IPS-20b (cell line): ENCODE measurements around the gene MBTPS1.

Experiments
- H3K27ac ChIP-seq: one replicate; pipeline ENCODE4 v1.5.1; 2013; ENCODE audit warnings: low read length
- H3K27me3 ChIP-seq: 2 replicates; pipeline ENCODE4 v1.6.1; 2013; ENCODE audit warnings: mild to moderate bottlenecking, low read length, inconsistent platforms; ENCODE audit not compliant: insufficient read depth
- H3K36me3 ChIP-seq: 2 replicates; pipeline ENCODE4 v1.6.1; 2013; ENCODE audit warnings: low read depth, mild to moderate bottlenecking, inconsistent platforms, low read length, moderate library complexity; ENCODE audit not compliant: insufficient read depth
- H3K4me1 ChIP-seq: 2 replicates; pipeline ENCODE4 v1.6.1; 2013; ENCODE audit warnings: mild to moderate bottlenecking, control low read depth, inconsistent platforms, low read length, moderate library complexity; ENCODE audit not compliant: insufficient read depth
- H3K4me3 ChIP-seq: 2 replicates; pipeline ENCODE4 v1.5.1; 2013; ENCODE audit warnings: mild to moderate bottlenecking, low read length, inconsistent platforms
- H3K9ac ChIP-seq: 2 replicates; pipeline ENCODE4 v1.6.1; 2013; ENCODE audit warnings: low read depth, mild to moderate bottlenecking, inconsistent platforms, low read length, moderate library complexity
- H3K9me3 ChIP-seq: 2 replicates; pipeline ENCODE4 v1.6.1; 2013; ENCODE audit warnings: mild to moderate bottlenecking, low read depth, low read length, inconsistent platforms; ENCODE audit not compliant: insufficient read depth

Gene MBTPS1

DNA sequence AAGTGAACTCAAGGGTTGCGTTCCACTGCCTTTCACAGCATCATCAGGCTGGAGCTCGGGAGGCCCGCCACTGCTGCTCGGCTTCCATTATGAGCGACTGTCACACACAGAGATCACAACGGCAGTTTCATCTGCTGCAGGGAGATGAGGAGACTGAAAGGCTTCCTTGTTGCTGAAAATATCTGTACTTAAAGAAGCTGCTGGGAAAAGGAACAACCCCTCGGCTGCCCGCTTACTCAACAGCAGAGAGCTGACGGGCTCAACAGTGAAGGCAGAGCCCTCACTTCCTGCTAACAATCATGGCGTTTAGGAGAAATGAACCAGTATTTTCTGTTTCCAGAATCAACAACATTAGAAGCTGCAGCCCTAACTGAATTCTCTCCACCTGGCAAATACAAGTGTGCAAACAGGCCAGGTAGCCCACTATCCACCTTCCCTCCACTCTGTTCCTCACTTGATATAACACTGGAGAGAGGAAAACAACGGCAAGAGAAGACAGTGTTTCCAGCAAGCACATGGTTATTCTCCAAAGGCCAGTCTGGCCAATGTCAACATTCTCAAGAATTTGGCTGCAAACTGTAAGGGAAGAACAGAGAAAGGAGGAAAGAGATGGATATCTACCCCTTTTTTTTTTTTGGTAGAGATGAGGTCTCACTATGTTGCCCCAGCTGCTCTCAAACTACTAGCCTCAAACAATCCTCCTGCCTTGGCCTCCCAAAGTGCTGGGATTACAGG is 33.7 kb downstream of the MBTPS1 start:
- no peak overlapping the region for H3K4me3 ChIP-seq
- no peaks in the 10 kb centered on the region for H3K9me3 ChIP-seq
- peaks cover 82% of the 10 kb centered on the region for H3K36me3 ChIP-seq
- no peaks in the 10 kb centered on the region for H3K4me1 ChIP-seq
- H3K27ac ChIP-seq = no peak overlapping the region
- H3K9ac ChIP-seq = no peak overlapping the region
- no peaks in the 10 kb centered on the region for H3K27me3 ChIP-seq

GRCh38 chr16:84082110-84082509 is 34.6 kb downstream of the MBTPS1 start:
- Histone ChIP-seq H3K27me3 (no peaks in the 10 kb centered on the region), H3K4me1 (no peaks in the 10 kb centered on the region), H3K36me3 (peaks cover 76% of the 10 kb centered on the region), H3K4me3 (no peak overlapping the region), H3K9ac (no peak overlapping the region), H3K27ac (no peak overlapping the region), H3K9me3 (no peaks in the 10 kb centered on the region)

- H3K9ac ChIP-seq = no peak overlapping the region
- H3K9me3 ChIP-seq = no peaks in the 10 kb centered on the region
- H3K4me3 ChIP-seq = no peak overlapping the region
- peaks cover 76% of the 10 kb centered on the region for H3K36me3 ChIP-seq
- no peak overlapping the region for H3K27ac ChIP-seq
- H3K27me3 ChIP-seq = no peaks in the 10 kb centered on the region
- no peaks in the 10 kb centered on the region for H3K4me1 ChIP-seq
Observed at GRCh38 chr16:84081446-84081989, 35.2 kb downstream of the MBTPS1 start.

GRCh38 chr16:84080813-84081212 is 35.9 kb downstream of the MBTPS1 start:
- H3K4me1 ChIP-seq = no peaks in the 10 kb centered on the region
- H3K36me3 ChIP-seq = peaks cover 72% of the 10 kb centered on the region
- H3K9ac ChIP-seq = no peak overlapping the region
- H3K9me3 ChIP-seq = no peaks in the 10 kb centered on the region
- no peak overlapping the region for H3K4me3 ChIP-seq
- no peaks in the 10 kb centered on the region for H3K27me3 ChIP-seq
- H3K27ac ChIP-seq = no peak overlapping the region

GRCh38 chr16:84080378-84080777 is 36.4 kb downstream of the MBTPS1 start:
- H3K36me3 ChIP-seq = peaks cover 76% of the 10 kb centered on the region
- no peaks in the 10 kb centered on the region for H3K4me1 ChIP-seq
- H3K4me3 ChIP-seq = no peak overlapping the region
- H3K9ac ChIP-seq = no peak overlapping the region
- H3K9me3 ChIP-seq = no peaks in the 10 kb centered on the region
- no peak overlapping the region for H3K27ac ChIP-seq
- H3K27me3 ChIP-seq = no peaks in the 10 kb centered on the region

DNA sequence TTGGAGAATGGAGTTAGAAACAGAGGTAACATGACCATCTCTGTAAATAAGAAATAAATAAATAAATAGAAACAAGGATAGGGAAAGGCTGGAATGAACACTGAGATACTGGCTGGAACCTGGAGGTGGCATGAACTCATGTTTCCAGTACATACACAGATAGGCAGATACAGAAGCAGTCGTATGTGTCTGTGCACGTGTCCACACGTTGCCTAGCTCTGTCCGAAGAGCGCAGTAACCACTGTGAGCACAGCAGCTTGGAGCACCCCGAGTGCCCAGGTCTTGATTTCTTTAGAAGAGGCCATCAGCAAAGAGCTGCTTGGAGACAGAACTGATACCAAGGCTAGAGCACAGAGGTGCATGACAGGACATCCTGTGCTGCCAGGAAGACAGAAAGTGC is 37.1 kb downstream of the MBTPS1 start:
- Histone ChIP-seq H3K4me3 (no peak overlapping the region), H3K4me1 (no peaks in the 10 kb centered on the region), H3K27ac (no peak overlapping the region), H3K9me3 (no peaks in the 10 kb centered on the region), H3K9ac (no peak overlapping the region), H3K27me3 (no peaks in the 10 kb centered on the region), H3K36me3 (peaks cover 82% of the 10 kb centered on the region)

DNA sequence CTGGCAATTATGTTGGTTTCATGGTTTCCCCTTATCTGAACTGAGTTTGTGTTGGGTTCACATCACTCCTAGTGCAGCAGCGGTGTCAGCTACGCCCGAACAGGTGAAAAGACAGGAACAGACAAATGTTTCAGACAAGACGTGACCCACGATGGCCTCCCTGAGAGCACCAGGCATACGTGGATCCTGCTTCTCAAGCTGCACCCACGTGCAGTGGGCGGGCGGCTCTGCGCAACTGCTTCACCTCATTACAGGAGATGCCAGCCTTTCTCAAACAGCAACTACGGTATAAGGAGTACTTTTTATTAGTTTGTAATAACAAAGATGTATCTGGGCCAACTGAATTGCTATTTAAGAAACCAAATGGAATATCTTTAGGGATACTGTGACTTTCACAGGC is 41.4 kb downstream of the MBTPS1 start:
- no peak overlapping the region for H3K4me3 ChIP-seq
- H3K9ac ChIP-seq = no peak overlapping the region
- peaks cover 78% of the 10 kb centered on the region for H3K36me3 ChIP-seq
- H3K4me1 ChIP-seq = no peaks in the 10 kb centered on the region
- H3K27ac ChIP-seq = no peak overlapping the region
- no peaks in the 10 kb centered on the region for H3K27me3 ChIP-seq
- H3K9me3 ChIP-seq = no peaks in the 10 kb centered on the region

- no peaks in the 10 kb centered on the region for H3K27me3 ChIP-seq
- H3K27ac ChIP-seq = no peak overlapping the region
- H3K9ac ChIP-seq = no peak overlapping the region
- no peak overlapping the region for H3K4me3 ChIP-seq
- H3K4me1 ChIP-seq = no peaks in the 10 kb centered on the region
- peaks cover 78% of the 10 kb centered on the region for H3K36me3 ChIP-seq
- no peaks in the 10 kb centered on the region for H3K9me3 ChIP-seq
Observed at GRCh38 chr16:84074721-84075120, 42.0 kb downstream of the MBTPS1 start.

GRCh38 chr16:84072014-84072413 is 44.7 kb downstream of the MBTPS1 start:
- no peaks in the 10 kb centered on the region for H3K4me1 ChIP-seq
- H3K36me3 ChIP-seq = peaks cover 90% of the 10 kb centered on the region
- H3K4me3 ChIP-seq = no peak overlapping the region
- no peak overlapping the region for H3K27ac ChIP-seq
- H3K9me3 ChIP-seq = no peaks in the 10 kb centered on the region
- H3K9ac ChIP-seq = no peak overlapping the region
- H3K27me3 ChIP-seq = no peaks in the 10 kb centered on the region

DNA sequence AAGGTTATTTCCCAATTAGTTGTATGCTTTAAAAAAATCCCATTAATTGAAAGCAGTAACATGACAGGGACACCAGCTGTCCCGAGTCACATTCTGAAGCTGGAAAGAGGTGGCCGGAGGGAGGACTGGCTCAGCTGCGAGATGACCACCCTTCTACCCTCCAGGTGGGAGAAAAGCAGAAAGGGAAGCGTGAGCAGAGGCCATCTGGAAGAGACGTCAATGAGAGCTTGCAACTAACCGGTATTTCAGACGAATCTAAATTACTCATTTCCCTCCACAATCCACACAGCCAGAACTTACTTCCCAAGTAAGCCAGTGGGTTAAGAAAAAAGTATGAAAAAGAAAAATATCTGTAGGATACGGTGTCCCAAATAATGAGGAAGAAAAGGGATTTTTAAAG is 45.6 kb downstream of the MBTPS1 start:
- H3K9me3 ChIP-seq = no peaks in the 10 kb centered on the region
- peaks cover 92% of the 10 kb centered on the region for H3K36me3 ChIP-seq
- no peak overlapping the region for H3K27ac ChIP-seq
- no peak overlapping the region for H3K4me3 ChIP-seq
- H3K4me1 ChIP-seq = no peaks in the 10 kb centered on the region
- no peaks in the 10 kb centered on the region for H3K27me3 ChIP-seq
- no peak overlapping the region for H3K9ac ChIP-seq

DNA sequence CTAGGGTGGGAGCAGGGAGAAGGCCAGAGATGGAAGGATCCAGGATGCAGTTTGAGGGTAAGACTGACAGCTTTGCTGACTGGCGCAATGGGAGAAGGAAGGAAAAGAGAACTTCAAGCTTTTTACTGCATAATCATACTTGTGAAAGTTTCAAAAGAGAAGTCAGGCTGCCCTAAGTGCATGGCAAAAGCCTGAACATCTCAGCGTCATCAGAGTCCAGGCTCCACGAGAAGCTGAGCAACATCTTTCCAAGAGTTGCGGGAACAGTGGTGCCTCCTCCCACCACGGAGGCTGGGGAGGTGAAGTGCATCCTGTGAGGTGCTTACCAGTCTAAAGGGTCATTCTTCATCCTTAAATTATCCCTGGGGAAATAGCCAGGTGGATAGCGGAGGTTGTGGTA is 47.2 kb downstream of the MBTPS1 start:
- H3K27ac ChIP-seq = no peak overlapping the region
- no peaks in the 10 kb centered on the region for H3K4me1 ChIP-seq
- no peaks in the 10 kb centered on the region for H3K27me3 ChIP-seq
- no peak overlapping the region for H3K9ac ChIP-seq
- H3K36me3 ChIP-seq = peaks cover 91% of the 10 kb centered on the region
- no peak overlapping the region for H3K4me3 ChIP-seq
- no peaks in the 10 kb centered on the region for H3K9me3 ChIP-seq

- Histone ChIP-seq H3K4me1 (no peaks in the 10 kb centered on the region), H3K27ac (no peak overlapping the region), H3K27me3 (no peaks in the 10 kb centered on the region), H3K9ac (no peak overlapping the region), H3K4me3 (no peak overlapping the region), H3K36me3 (peaks cover 91% of the 10 kb centered on the region), H3K9me3 (no peaks in the 10 kb centered on the region)
Observed at GRCh38 chr16:84068783-84069462, 47.8 kb downstream of the MBTPS1 start.
